Activated T-helper 17 cell treated with anti-CD3 and anti-CD28 coated beads, Interleukin-2, amount 50 U/mL, for 72 hours (primary cell): ENCODE measurements around the gene FOXJ3. TPM values are rescaled to one million over a fixed set of nuclear protein-coding genes. Genes with fewer than 3 reads are reported as not detected.
A peak's percentile ranks its signal among the peaks of the same experiment; 100 is the strongest.
"Not testable (repeated sequence)": the region's sequence is repeated elsewhere in the genome, so short reads cannot be mapped to it uniquely, and the experiment has no call there.

Experiments
- ATAC-seq: fragments of 150-1000 bp; cut with Tn5 transposase; replicated peaks from 2 replicates; pipeline ENCODE4 v1.10.0; 2021; ENCODE audit warnings: mild to moderate bottlenecking, moderate library complexity
- H3K27ac Mint-ChIP-seq: one replicate; pipeline ENCODE4 v1.8.0; 2022; ENCODE audit warnings: mixed read lengths
- H3K27me3 Mint-ChIP-seq: one replicate; pipeline ENCODE4 v1.8.0; 2022; ENCODE audit warnings: mixed read lengths
- H3K36me3 Mint-ChIP-seq: one replicate; pipeline ENCODE4 v1.8.0; 2022; ENCODE audit warnings: low read depth, mild to moderate bottlenecking, mixed read lengths
- H3K4me1 Mint-ChIP-seq: one replicate; pipeline ENCODE4 v1.8.0; 2022; ENCODE audit warnings: mixed read lengths
- H3K4me3 Mint-ChIP-seq: one replicate; pipeline ENCODE4 v1.8.0; 2022; ENCODE audit warnings: mild to moderate bottlenecking, mixed read lengths
- H3K9me3 Mint-ChIP-seq: one replicate; pipeline ENCODE4 v1.8.0; 2022; ENCODE audit warnings: mixed read lengths
- total RNA-seq, 2 donors: library from RNA; stranded (reverse); gene quantifications; one replicate each; pipeline ENCODE4 v1.2.3, GENCODE V29; 2022

FOXJ3 gene
- total RNA-seq, 2 donors from 2014 or later, result 48.8 to 53.6 TPM

GRCh38 chr1:42221456-42221855 is 113.6 kb downstream of the FOXJ3 start:
- H3K4me3 Mint-ChIP-seq, result no peak overlapping the region
- peaks cover 20% of the 10 kb centered on the region for H3K4me1 Mint-ChIP-seq
- no peaks in the 10 kb centered on the region for H3K27me3 Mint-ChIP-seq
- H3K36me3 Mint-ChIP-seq, result peaks cover 33% of the 10 kb centered on the region
- no peak overlapping the region for H3K27ac Mint-ChIP-seq
- no peaks in the 10 kb centered on the region for H3K9me3 Mint-ChIP-seq
- ATAC-seq, result no peak

- peaks cover 25% of the 10 kb centered on the region for H3K36me3 Mint-ChIP-seq
- peaks cover 20% of the 10 kb centered on the region for H3K4me1 Mint-ChIP-seq
- H3K27me3 Mint-ChIP-seq, result no peaks in the 10 kb centered on the region
- no peaks in the 10 kb centered on the region for H3K9me3 Mint-ChIP-seq
- ATAC-seq, result no peak
- no peak overlapping the region for H3K27ac Mint-ChIP-seq
- no peak overlapping the region for H3K4me3 Mint-ChIP-seq
Observed at GRCh38 chr1:42219627-42220026, 115.4 kb downstream of the FOXJ3 start.

- H3K4me3 Mint-ChIP-seq, result no peak overlapping the region
- H3K27me3 Mint-ChIP-seq, result no peaks in the 10 kb centered on the region
- H3K4me1 Mint-ChIP-seq, result peaks cover 4% of the 10 kb centered on the region
- H3K9me3 Mint-ChIP-seq, result no peaks in the 10 kb centered on the region
- no peak overlapping the region for H3K27ac Mint-ChIP-seq
- no peak for ATAC-seq
- peaks cover 40% of the 10 kb centered on the region for H3K36me3 Mint-ChIP-seq
Observed at GRCh38 chr1:42214447-42214871, 120.6 kb downstream of the FOXJ3 start.

GRCh38 chr1:42211224-42211623 is 123.8 kb downstream of the FOXJ3 start:
- peaks cover 7% of the 10 kb centered on the region for H3K4me1 Mint-ChIP-seq
- H3K36me3 Mint-ChIP-seq, result peaks cover 42% of the 10 kb centered on the region
- H3K27ac Mint-ChIP-seq, result peak overlapping the region; percentile 28
- H3K4me3 Mint-ChIP-seq, result no peak overlapping the region
- no peaks in the 10 kb centered on the region for H3K27me3 Mint-ChIP-seq
- ATAC-seq, result no peak
- no peaks in the 10 kb centered on the region for H3K9me3 Mint-ChIP-seq

GRCh38 chr1:42210421-42211133 is 124.5 kb downstream of the FOXJ3 start:
- Mint-ChIP-seq H3K9me3 (no peaks in the 10 kb centered on the region), H3K36me3 (peaks cover 48% of the 10 kb centered on the region)
- ATAC-seq, result no peak

GRCh38 chr1:42209526-42210251 is 125.3 kb downstream of the FOXJ3 start:
- ATAC-seq, result no peak
- Mint-ChIP-seq H3K9me3 (peaks cover 2% of the 10 kb centered on the region), H3K36me3 (peaks cover 55% of the 10 kb centered on the region), H3K27me3 (no peaks in the 10 kb centered on the region), H3K4me3 (no peak overlapping the region), H3K4me1 (peaks cover 10% of the 10 kb centered on the region), H3K27ac (no peak overlapping the region)

More at GRCh38 chr1:42210421-42211133, 124.5 kb downstream of the FOXJ3 start:
- H3K27me3 Mint-ChIP-seq, result no peaks in the 10 kb centered on the region
- peaks cover 7% of the 10 kb centered on the region for H3K4me1 Mint-ChIP-seq
- no peak overlapping the region for H3K4me3 Mint-ChIP-seq
- H3K27ac Mint-ChIP-seq, result no peak overlapping the region

- not testable (repeated sequence) for ATAC-seq, H3K9me3 Mint-ChIP-seq, H3K27me3 Mint-ChIP-seq, H3K27ac Mint-ChIP-seq, H3K4me3 Mint-ChIP-seq
- H3K36me3 Mint-ChIP-seq, result peaks cover 59% of the 10 kb centered on the region
- H3K4me1 Mint-ChIP-seq, result peaks cover 12% of the 10 kb centered on the region
Observed at GRCh38 chr1:42206930-42207329, 128.1 kb downstream of the FOXJ3 start.

- ATAC-seq, result peak; percentile 81
- Mint-ChIP-seq H3K36me3 (peaks cover 62% of the 10 kb centered on the region), H3K4me3 (no peak overlapping the region), H3K9me3 (peaks cover 10% of the 10 kb centered on the region), H3K4me1 (peaks cover 12% of the 10 kb centered on the region), H3K27me3 (no peaks in the 10 kb centered on the region), H3K27ac (no peak overlapping the region)
Observed at GRCh38 chr1:42206164-42206563, 128.9 kb downstream of the FOXJ3 start.

GRCh38 chr1:42201986-42202385 is 133.0 kb downstream of the FOXJ3 start:
- H3K27me3 Mint-ChIP-seq, result no peaks in the 10 kb centered on the region

GRCh38 chr1:42198251-42198650 is 136.8 kb downstream of the FOXJ3 start:
- Mint-ChIP-seq H3K27ac (no peak overlapping the region), H3K27me3 (no peaks in the 10 kb centered on the region), H3K36me3 (peaks cover 82% of the 10 kb centered on the region), H3K4me1 (no peaks in the 10 kb centered on the region), H3K9me3 (peaks cover 5% of the 10 kb centered on the region), H3K4me3 (no peak overlapping the region)
- no peak for ATAC-seq

More at GRCh38 chr1:42201986-42202385, 133.0 kb downstream of the FOXJ3 start:
- Mint-ChIP-seq H3K27ac (no peak overlapping the region), H3K4me1 (peaks cover 9% of the 10 kb centered on the region), H3K9me3 (peaks cover 10% of the 10 kb centered on the region), H3K4me3 (no peak overlapping the region), H3K36me3 (peaks cover 90% of the 10 kb centered on the region)
- ATAC-seq, result no peak

GRCh38 chr1:42195841-42196240 is 139.2 kb downstream of the FOXJ3 start:
- Mint-ChIP-seq H3K27me3 (no peaks in the 10 kb centered on the region), H3K9me3 (no peaks in the 10 kb centered on the region), H3K36me3 (peaks cover 75% of the 10 kb centered on the region), H3K4me3 (no peak overlapping the region), H3K4me1 (no peaks in the 10 kb centered on the region), H3K27ac (no peak overlapping the region)
- no peak for ATAC-seq

GRCh38 chr1:42192106-42192505 is 142.9 kb downstream of the FOXJ3 start:
- H3K9me3 Mint-ChIP-seq, result no peaks in the 10 kb centered on the region
- no peak for ATAC-seq
- H3K27me3 Mint-ChIP-seq, result no peaks in the 10 kb centered on the region
- no peaks in the 10 kb centered on the region for H3K4me1 Mint-ChIP-seq
- peaks cover 82% of the 10 kb centered on the region for H3K36me3 Mint-ChIP-seq
- no peak overlapping the region for H3K4me3 Mint-ChIP-seq
- H3K27ac Mint-ChIP-seq, result no peak overlapping the region

GRCh38 chr1:42191319-42191718 is 143.7 kb downstream of the FOXJ3 start:
- no peak overlapping the region for H3K4me3 Mint-ChIP-seq
- H3K4me1 Mint-ChIP-seq, result peaks cover under 1% of the 10 kb centered on the region
- ATAC-seq, result no peak
- H3K27me3 Mint-ChIP-seq, result no peaks in the 10 kb centered on the region
- no peaks in the 10 kb centered on the region for H3K9me3 Mint-ChIP-seq
- H3K36me3 Mint-ChIP-seq, result peaks cover 82% of the 10 kb centered on the region
- H3K27ac Mint-ChIP-seq, result no peak overlapping the region

GRCh38 chr1:42189931-42190853 is 144.8 kb downstream of the FOXJ3 start:
- no peak for ATAC-seq
- no peak overlapping the region for H3K27ac Mint-ChIP-seq
- peaks cover 88% of the 10 kb centered on the region for H3K36me3 Mint-ChIP-seq
- no peak overlapping the region for H3K4me3 Mint-ChIP-seq
- H3K27me3 Mint-ChIP-seq, result no peaks in the 10 kb centered on the region
- H3K4me1 Mint-ChIP-seq, result peaks cover 7% of the 10 kb centered on the region
- H3K9me3 Mint-ChIP-seq, result no peaks in the 10 kb centered on the region
